ENCODE measurements around the gene VPS4A. TPM values are rescaled to one million over a fixed set of nuclear protein-coding genes. Genes with fewer than 3 reads are reported as not detected.
"Not testable (repeated sequence)": the region's sequence is repeated elsewhere in the genome, so short reads cannot be mapped to it uniquely, and the experiment has no call there.

The VPS4A gene
- total RNA-seq, 2 donors from 2014 or later = 23.4 to 24.1 TPM

GRCh38 chr16:69348222-69348621 lies 37.1 kb downstream of the VPS4A start:
- intact Hi-C loops (cut with DNase I) = no loop called here
- DNase-seq (ENCODE audit: low spot score) = no peak

DNA sequence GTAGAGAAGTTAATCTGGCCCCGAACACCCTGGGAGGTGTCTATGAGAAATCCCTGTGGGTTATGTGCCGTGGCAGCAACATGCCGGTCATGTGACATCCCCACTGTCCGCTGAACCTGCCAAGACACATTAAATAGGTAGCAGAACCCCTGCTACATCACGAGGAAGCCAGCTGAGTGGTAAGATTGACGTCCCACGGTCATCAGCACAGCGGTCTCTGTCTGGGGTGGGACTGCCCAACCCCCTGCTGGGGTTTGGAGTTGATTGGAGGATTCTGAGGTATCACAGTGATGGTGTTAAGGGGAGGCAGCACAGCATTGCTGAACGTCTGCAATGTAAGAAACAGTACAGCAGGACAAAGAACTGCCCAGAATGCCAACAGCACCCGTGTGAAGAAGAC lies 38.4 kb downstream of the VPS4A start:
- DNase-seq (ENCODE audit: low spot score) = peak; percentile 40
- intact Hi-C loops (cut with DNase I) = no loop called here

DNA sequence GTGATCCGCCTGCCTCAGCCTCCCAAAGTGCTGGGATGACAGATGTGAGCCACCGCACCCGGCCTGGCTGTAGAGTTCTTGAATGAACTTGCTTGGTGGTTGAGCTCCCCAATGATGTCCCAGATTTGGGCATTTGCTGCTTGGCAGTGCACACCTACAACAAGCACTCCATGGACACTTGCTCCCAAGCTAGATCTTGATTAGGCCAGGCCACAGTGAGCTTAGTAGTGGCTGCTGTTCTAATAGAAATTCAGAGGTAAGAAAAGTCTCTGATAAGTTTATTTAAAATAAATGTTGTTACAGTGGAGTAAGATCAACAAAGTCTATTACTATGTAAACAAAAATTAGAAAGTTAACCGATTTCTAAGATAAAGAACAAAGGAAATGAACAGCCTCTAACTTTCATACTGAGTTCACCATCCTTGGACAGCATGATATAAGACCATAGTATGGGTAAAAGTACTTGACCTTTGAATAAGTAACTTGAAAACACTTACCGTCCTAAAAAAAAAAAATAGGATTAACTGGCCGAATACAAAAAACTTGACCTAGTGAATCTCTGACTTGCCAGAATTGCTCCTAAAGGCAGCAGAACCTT lies 39.5 kb downstream of the VPS4A start:
- peak; percentile 46 for DNase-seq (ENCODE audit: low spot score)
- intact Hi-C loops (cut with DNase I) = loop anchor here in 1 of 2 donors (1.0 kb wide), 1 partner anchor 35 kb away; no protein-coding TSS in a partner anchor

DNA sequence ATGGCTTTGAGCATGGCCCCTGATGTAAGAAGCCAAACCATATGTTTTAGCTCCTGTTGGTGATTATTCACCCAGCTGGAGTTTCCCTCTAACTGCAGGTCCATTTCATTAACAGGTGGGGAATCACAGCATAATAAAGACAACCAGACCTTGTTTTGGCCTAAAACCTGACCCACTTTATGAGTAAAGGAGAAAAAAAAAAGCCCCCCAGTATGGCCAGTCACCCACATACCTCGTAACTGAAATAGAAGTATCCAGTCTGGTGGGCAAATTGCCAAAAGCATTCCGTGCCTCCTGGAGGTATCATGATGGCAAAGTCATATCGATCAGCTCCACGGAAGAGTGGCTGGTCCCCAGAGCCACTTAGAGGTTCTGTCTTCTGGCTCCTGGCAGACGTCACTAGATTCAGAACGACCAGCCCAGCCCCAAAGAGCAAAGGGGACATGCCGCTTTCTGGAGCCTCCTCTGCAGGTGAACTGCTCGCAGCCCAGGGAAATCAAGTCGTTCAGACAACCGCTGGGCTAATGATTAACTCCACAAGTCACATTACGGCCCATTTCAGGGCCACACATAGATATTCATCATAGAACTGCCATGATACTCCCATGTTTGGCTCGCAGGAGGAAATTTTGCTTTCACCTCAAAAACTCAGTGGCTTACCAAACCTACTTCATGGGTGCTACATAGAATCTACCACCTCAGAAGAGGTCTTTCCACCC lies 40.3 kb downstream of the VPS4A start, which contains the start of gene TMED6:
Gene TMED6, minus strand, starts transcription at position 478 of the 719 bp plus-strand sequence. Its CDS starts 33 bp downstream, at position 445.
- DNase-seq (ENCODE audit: low spot score) = peak; percentile 13
- intact Hi-C loops (cut with DNase I) = no loop called here

DNA sequence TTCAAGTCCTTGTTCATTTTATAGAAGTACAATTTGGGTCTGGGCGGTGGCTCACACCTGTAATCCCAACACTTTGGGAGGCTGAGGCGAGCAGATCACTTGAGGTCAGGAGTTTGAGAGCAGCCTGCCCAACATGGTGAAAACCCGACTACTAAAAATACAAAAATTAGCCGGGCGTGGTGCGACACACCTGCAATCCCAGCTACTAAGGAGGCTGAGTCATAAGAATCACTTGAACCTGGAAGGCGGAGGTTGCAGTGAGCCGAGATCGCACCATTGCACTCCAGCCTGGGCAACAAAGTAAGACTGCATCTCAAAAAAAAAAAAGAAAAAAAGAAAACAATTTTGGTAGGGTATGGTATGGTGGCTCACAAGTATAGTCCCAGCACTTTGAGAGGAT lies 48.9 kb downstream of the VPS4A start:
- intact Hi-C loops (cut with DNase I); DNase-seq (ENCODE audit: low spot score): not testable (repeated sequence)

GRCh38 chr16:69363281-69363717 lies 52.1 kb downstream of the VPS4A start:
- intact Hi-C loops (cut with DNase I) = no loop called here
- DNase-seq (ENCODE audit: low spot score) = no peak

GRCh38 chr16:69364088-69364487 lies 52.9 kb downstream of the VPS4A start:
- intact Hi-C loops (cut with DNase I) = no loop called here
- DNase-seq (ENCODE audit: low spot score) = no peak

DNA sequence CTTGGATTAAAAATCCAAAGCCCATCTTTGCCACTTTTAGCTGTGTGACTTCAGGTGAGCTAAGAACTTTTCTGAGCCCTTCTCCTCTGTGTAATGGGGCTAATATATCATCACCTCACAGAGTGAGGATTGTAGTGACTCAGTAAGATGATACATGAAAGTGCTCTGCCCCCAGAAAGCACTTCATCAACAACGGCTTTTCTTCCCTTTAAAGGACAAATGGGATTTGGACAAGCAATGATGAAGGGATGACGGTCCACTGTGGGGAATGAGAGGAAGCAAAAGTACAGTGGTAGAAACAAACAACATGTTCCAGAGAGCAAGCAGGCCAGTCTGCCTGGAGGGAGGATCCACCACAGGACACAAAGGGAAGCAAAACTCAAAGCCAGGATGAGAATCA lies 54.8 kb downstream of the VPS4A start:
- intact Hi-C loops (cut with DNase I) = no loop called here

DNA sequence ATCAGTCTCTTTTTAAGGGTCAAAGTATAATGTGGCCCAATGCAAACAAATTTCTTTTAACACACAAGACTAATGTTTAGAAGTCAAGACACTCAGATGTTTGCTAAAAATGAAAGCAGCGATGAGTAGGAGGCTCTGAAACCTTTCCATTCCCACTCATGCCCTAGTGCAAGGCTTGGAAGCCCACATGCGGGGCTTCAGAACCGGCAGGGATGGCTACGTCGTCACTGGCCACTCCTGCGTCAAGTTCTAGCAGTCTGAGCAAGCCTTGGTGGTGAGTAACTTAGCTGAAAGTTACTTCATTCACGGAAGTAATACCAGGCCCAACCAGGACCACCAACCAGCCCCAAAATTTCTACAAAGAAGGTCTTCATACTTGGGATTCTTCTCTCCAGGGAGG lies 55.3 kb downstream of the VPS4A start:
- DNase-seq (ENCODE audit: low spot score) = no peak
- intact Hi-C loops (cut with DNase I) = no loop called here

More for the DNA sequence above, 54.8 kb downstream of the VPS4A start:
- DNase-seq (ENCODE audit: low spot score) = no peak

DNA sequence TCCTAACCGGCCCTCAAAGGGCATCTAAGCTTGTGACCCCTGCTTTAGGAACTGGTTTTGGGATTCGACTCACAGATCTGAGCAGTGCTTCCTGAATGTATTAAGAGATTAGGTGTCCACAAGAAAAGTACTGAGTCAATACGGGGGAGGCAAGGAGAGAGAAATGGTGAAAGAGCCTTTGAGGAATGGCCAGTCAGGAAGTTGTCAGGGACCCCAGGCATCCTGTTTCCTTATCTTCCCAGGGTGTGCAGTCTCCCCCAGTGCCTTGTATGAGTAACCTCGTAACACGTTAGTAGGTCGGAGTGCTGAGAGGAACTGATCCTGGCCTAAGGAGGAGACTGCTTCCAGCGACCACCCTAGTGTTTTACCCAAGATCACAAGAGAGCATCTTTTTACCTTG lies 56.8 kb downstream of the VPS4A start:
- DNase-seq (ENCODE audit: low spot score) = no peak
- intact Hi-C loops (cut with DNase I) = no loop called here

DNA sequence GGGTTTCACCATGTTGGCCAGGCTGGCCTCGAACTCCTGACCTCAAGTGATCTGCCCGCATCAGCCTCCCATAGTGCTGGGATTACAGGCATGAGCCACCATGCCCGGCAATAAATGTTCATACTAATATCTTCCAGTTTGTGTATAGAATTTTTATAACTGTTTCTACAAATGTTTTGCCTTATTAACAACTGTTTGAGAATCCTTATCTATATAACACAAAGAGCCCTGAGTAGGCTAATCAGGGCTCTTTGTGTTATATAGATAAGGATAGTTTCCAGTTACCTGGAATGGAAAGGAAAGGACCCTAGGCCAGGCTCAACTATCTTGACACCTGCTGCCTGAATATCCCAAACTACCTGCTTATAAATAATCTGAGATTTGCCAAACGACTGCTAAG lies 57.7 kb downstream of the VPS4A start:
- DNase-seq (ENCODE audit: low spot score) = no peak
- intact Hi-C loops (cut with DNase I) = no loop called here

GRCh38 chr16:69371564-69371963 lies 60.4 kb downstream of the VPS4A start:
- DNase-seq (ENCODE audit: low spot score) = no peak
- intact Hi-C loops (cut with DNase I) = no loop called here

- intact Hi-C loops (cut with DNase I) = no loop called here
- DNase-seq (ENCODE audit: low spot score) = no peak
Observed at GRCh38 chr16:69373019-69373418, 61.9 kb downstream of the VPS4A start.

Other genes starting within 250 kb of the VPS4A start
- 1 to 10 TPM in 1 of 2 donors, under 1 TPM in 1; 0.88 to 1.3 TPM for gene HAS3, start 205.7 kb upstream of the VPS4A start, total RNA-seq
- gene CHTF8, start 178.8 kb upstream of the VPS4A start, total RNA-seq = 10 to 100 TPM; 55.0 to 67.0 TPM
- gene UTP4, start 178.7 kb upstream of the VPS4A start, total RNA-seq = 10 to 100 TPM; 32.8 to 36.9 TPM
- gene SNTB2, start 124.2 kb upstream of the VPS4A start, total RNA-seq = 10 to 100 TPM; 53.8 to 59.5 TPM
- 1 to 10 TPM; 6.6 to 6.9 TPM for gene PDF, start 19.2 kb downstream of the VPS4A start, total RNA-seq
- 10 to 100 TPM; 21.9 to 22.4 TPM for gene COG8, start 28.2 kb downstream of the VPS4A start, total RNA-seq
- 10 to 100 TPM; 14.3 to 15.9 TPM for gene NIP7, start 28.4 kb downstream of the VPS4A start, total RNA-seq
- gene TMED6, start 40.4 kb downstream of the VPS4A start, total RNA-seq = under 1 TPM; 0.51 to 0.57 TPM
- 10 to 100 TPM; 24.4 to 33.0 TPM for gene TERF2, start 74.7 kb downstream of the VPS4A start, total RNA-seq
- 10 to 100 TPM; 47.3 to 59.3 TPM for gene CYB5B, start 113.3 kb downstream of the VPS4A start, total RNA-seq

All from posterior vena cava (tissue), 2 donors.